A673 (cell line): Measurements from ENCODE around the gene THOC7. TPM values are rescaled to one million over a fixed set of nuclear protein-coding genes. Genes with fewer than 3 reads are reported as not detected.

Experiments used
- BruUV-seq: library from RNA; stranded (reverse); fragments of 400-500 nt; replicated peaks from 2 replicates; lab custom pipeline; 2021; lab: Mats Ljungman, UMichigan
- CTCF ChIA-PET: fragments of 300-600 bp; sonication (Branson Sonifier 250); formaldehyde crosslinking; loops from one replicate; lab custom pipeline; 2022; ENCODE audit warnings: antibody characterized with exemption; lab: Charles Lee
- POLR2A ChIA-PET: fragments of 300-600 bp; sonication (Branson Sonifier 250); formaldehyde crosslinking; loops from one replicate; lab custom pipeline; 2022; ENCODE audit warnings: antibody characterized with exemption; ENCODE audit not compliant: low non-redundant PET; lab: Charles Lee
- DNase-seq: peaks from one replicate; pipeline ENCODE4 v3.0.0-alpha.2; 2015; ENCODE audit warnings: low spot score
- H3K27ac ChIP-seq: fragments of 200-600 bp; sonication (generic); 2 replicates; pipeline ENCODE4 v1.5.1; 2016; ENCODE audit warnings: mixed run types, low read depth, mild to moderate bottlenecking, mixed read lengths, antibody characterized with exemption, low read length; ENCODE audit not compliant: poor library complexity, severe bottlenecking
- H3K27me3 ChIP-seq: fragments of 200-600 bp; sonication (generic); replicated peaks from 2 replicates; pipeline ENCODE4 v1.6.1; 2017; ENCODE audit warnings: mixed run types, low read depth, mild to moderate bottlenecking, mixed read lengths, antibody characterized with exemption, low read length; ENCODE audit not compliant: insufficient read depth, poor library complexity
- H3K36me3 ChIP-seq: fragments of 200-600 bp; sonication (generic); 2 replicates; pipeline ENCODE4 v1.6.1; 2016; ENCODE audit warnings: mixed run types, mild to moderate bottlenecking, mixed read lengths, antibody characterized with exemption, low read length; ENCODE audit not compliant: insufficient read depth, poor library complexity, severe bottlenecking
- H3K4me1 ChIP-seq: fragments of 200-600 bp; sonication (generic); 2 replicates; pipeline ENCODE4 v1.6.1; 2017; ENCODE audit warnings: mixed run types, mild to moderate bottlenecking, mixed read lengths, antibody characterized with exemption, low read length; ENCODE audit not compliant: insufficient read depth, poor library complexity, severe bottlenecking
- H3K4me3 ChIP-seq: fragments of 200-600 bp; sonication (generic); 2 replicates; pipeline ENCODE4 v1.5.1; 2016; ENCODE audit warnings: low read depth, mixed run types, mild to moderate bottlenecking, mixed read lengths, low read length; ENCODE audit not compliant: poor library complexity, severe bottlenecking
- H3K9me3 ChIP-seq: fragments of 200-600 bp; sonication (generic); 2 replicates; pipeline ENCODE4 v1.6.1; 2016; ENCODE audit warnings: mixed run types, low read depth, mild to moderate bottlenecking, mixed read lengths, antibody characterized with exemption, low read length; ENCODE audit not compliant: poor library complexity, severe bottlenecking
- CTCF ChIP-seq: fragments of 300-800, 200-600 bp; sonication (generic); conservative IDR thresholded peaks from 2 replicates; pipeline ENCODE4 v1.5.1; 2017; ENCODE audit warnings: low read depth, mild to moderate bottlenecking, antibody characterized with exemption, low read length, moderate library complexity, mixed read lengths
- EZH2 ChIP-seq: fragments of 200-600 bp; sonication (generic); IDR thresholded peaks from 2 replicates; pipeline ENCODE4 v1.6.1; 2017; ENCODE audit warnings: borderline replicate concordance, low read depth, mild to moderate bottlenecking, mixed read lengths, antibody characterized with exemption, low read length; ENCODE audit not compliant: poor library complexity, severe bottlenecking
- intact Hi-C: fragments of 100-400 bp; cut with micrococcal nuclease; formaldehyde crosslinking; loops from one replicate; pipeline ENCODE4 v1.10.0; 2022; ENCODE audit not compliant: unreplicated experiment
- total RNA-seq: library from RNA; stranded (reverse); gene quantifications from 2 replicates; pipeline ENCODE4 v1.2.3, GENCODE V29; 2021

Gene THOC7
- total RNA-seq, 1 experiment from 2014 or later, result 37.3 TPM

- intact Hi-C loops, result no loop called here
- TF ChIP-seq CTCF (no peak), EZH2 (no peak)
- ChIA-PET POLR2A (no interaction called here), CTCF (no interaction called here)
- Histone ChIP-seq H3K27me3 (no peaks in the 10 kb centered on the region), H3K9me3 (no peaks in the 10 kb centered on the region), H3K27ac (no peak overlapping the region), H3K4me1 (no peaks in the 10 kb centered on the region), H3K36me3 (no peaks in the 10 kb centered on the region), H3K4me3 (no peak overlapping the region)
- BruUV-seq, result no TSS peak
- DNase-seq, result no peak
Measured at GRCh38 chr3:63908081-63908736, 44.6 kb upstream of the THOC7 start.

DNA sequence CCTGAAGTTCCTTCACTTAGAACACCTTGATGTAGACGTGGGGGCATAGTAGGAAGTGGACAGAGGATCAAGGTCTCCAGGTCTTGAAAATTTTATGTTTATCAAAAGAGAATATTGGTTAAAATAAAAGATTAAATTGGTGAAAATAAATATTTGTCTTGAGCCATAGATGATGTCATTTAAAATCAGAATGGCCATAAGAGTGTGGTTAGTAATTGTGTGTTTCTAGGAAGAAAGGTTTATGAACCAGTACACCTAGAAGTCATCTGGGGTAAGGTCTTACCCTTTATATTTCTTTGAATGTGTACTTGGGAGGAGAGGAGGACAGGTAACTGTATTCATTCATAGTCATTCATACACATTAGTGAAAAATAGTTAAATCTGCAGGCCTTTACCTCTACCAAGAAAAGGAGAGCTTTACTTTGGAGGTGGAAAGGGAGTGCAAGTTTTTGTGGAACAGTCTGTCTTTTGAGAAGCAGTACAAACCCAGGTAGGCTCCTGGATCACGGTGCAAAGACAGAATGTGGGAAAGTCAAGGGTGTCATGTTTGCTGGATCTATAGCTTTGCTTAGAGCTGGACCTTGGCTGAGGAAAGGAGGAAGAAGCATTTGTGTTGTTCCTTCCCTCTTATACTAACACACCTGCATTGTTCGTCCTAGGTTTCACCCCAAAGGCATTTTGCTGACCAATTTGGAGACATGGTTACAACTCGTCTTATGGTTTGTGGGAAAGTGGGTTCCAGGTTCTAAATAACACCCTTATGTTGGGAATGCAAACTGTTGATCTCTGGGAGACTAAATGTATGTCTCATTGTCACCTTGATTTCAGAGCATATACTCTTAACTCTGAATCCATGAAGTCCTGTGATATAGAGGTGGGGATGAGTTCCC is 42.4 kb upstream of the THOC7 start:
- Histone ChIP-seq H3K27me3 (no peaks in the 10 kb centered on the region), H3K4me1 (no peaks in the 10 kb centered on the region), H3K36me3 (no peaks in the 10 kb centered on the region), H3K9me3 (no peaks in the 10 kb centered on the region), H3K4me3 (no peak overlapping the region), H3K27ac (no peak overlapping the region)
- no peak for DNase-seq
- ChIA-PET CTCF (no interaction called here), POLR2A (no interaction called here)
- no TSS peak for BruUV-seq
- TF ChIP-seq CTCF (no peak), EZH2 (no peak)
- intact Hi-C loops, result no loop called here

DNA sequence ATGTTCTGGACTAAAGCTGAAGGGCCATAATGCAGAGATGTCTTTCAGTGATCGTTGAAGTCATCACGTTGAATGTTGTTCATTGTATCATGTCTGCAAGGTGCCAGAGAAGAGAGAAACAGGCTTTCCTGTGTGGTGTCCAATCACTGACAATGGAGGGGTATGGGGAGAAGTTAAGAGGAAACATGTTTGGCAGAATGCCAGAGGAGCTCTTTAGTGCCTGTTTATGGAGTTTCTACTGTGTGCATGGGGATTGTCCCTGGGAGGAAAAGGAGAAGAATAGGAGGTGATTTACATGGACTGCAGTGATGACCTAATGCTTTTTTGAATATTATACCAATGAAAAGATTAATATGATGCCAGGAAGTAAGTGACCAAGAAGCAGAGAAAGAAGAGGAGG is 36.9 kb upstream of the THOC7 start:
- Histone ChIP-seq H3K27ac (no peak overlapping the region), H3K36me3 (no peaks in the 10 kb centered on the region), H3K4me3 (no peak overlapping the region), H3K27me3 (no peaks in the 10 kb centered on the region), H3K9me3 (no peaks in the 10 kb centered on the region), H3K4me1 (no peaks in the 10 kb centered on the region)
- POLR2A ChIA-PET, result no interaction called here
- no TSS peak for BruUV-seq
- TF ChIP-seq EZH2, result no peak
- no peak for TF ChIP-seq CTCF
- intact Hi-C loops, result no loop called here
- peak; percentile 40 for DNase-seq
- CTCF ChIA-PET, result no interaction called here
